IPS-15b (cell line): ENCODE results near the gene PACS1.

Experiments
- H3K27me3 ChIP-seq: one replicate; pipeline ENCODE4 v1.6.1; 2013; ENCODE audit warnings: low read length; ENCODE audit not compliant: control insufficient read depth, insufficient read depth
- H3K36me3 ChIP-seq: one replicate; pipeline ENCODE4 v1.6.1; 2013; ENCODE audit warnings: low read length; ENCODE audit not compliant: control insufficient read depth, insufficient read depth
- H3K4me1 ChIP-seq: one replicate; pipeline ENCODE4 v1.6.1; 2013; ENCODE audit warnings: mild to moderate bottlenecking, low read length; ENCODE audit not compliant: control insufficient read depth, insufficient read depth
- H3K4me3 ChIP-seq: one replicate; pipeline ENCODE4 v1.5.1; 2013; ENCODE audit warnings: low read depth, low read length
- H3K9ac ChIP-seq: one replicate; pipeline ENCODE4 v1.6.1; 2013; ENCODE audit warnings: low read depth, mild to moderate bottlenecking, low read length
- H3K9me3 ChIP-seq: one replicate; pipeline ENCODE4 v1.6.1; 2013; ENCODE audit warnings: mild to moderate bottlenecking, low read length; ENCODE audit not compliant: control insufficient read depth, insufficient read depth

Gene PACS1

GRCh38 chr11:66259225-66259624 is 189.2 kb downstream of the PACS1 start:
- peaks cover 21% of the 10 kb centered on the region for H3K36me3 ChIP-seq
- H3K27me3 ChIP-seq = no peaks in the 10 kb centered on the region
- no peaks in the 10 kb centered on the region for H3K9me3 ChIP-seq
- H3K4me3 ChIP-seq = no peak overlapping the region
- peaks cover 6% of the 10 kb centered on the region for H3K4me1 ChIP-seq
- no peak overlapping the region for H3K9ac ChIP-seq

- Histone ChIP-seq H3K4me1 (peaks cover 6% of the 10 kb centered on the region), H3K36me3 (peaks cover 23% of the 10 kb centered on the region), H3K27me3 (no peaks in the 10 kb centered on the region), H3K9me3 (no peaks in the 10 kb centered on the region), H3K9ac (no peak overlapping the region), H3K4me3 (no peak overlapping the region)
Measured at GRCh38 chr11:66259956-66260355, 189.9 kb downstream of the PACS1 start.

DNA sequence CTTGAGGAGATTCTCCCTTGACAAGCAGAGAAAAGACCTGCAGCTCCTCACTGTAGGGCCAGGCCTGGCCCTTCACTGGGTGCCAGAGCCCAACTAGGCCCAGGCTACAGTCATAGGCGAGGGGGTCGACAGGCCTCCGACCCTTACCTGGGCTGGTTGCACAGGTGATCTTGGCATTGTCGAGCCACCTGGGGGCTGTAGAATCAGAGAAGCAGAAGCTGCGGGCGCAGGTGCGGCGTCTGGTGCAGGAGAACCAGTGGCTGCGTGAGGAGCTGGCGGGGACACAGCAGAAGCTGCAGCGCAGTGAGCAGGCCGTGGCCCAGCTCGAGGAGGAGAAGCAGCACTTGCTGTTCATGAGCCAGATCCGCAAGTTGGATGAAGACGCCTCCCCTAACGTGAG is 191.5 kb downstream of the PACS1 start:
- Histone ChIP-seq H3K27me3 (no peaks in the 10 kb centered on the region), H3K9me3 (no peaks in the 10 kb centered on the region), H3K4me3 (no peak overlapping the region), H3K4me1 (peaks cover 5% of the 10 kb centered on the region), H3K9ac (no peak overlapping the region), H3K36me3 (peaks cover 33% of the 10 kb centered on the region)

DNA sequence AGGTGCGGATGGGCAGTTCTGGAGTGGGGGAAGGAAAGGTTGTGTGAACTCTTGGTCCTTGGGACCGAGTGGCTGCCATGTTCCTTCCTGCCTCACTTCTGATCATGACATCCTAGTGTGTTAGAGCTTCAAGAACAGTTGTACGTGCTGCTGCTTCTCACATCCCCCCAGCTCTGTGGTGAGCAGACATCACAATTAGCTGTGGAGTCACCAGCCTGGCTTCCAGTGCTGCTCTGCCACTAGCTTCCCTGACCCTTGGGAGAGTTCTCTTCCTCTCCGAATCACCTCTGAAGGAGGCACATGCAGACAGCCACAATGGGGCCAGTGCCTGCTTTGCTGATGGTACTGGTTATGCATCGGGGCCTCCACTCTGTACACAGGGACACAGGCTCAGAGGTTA is 192.1 kb downstream of the PACS1 start:
- Histone ChIP-seq H3K9ac (no peak overlapping the region), H3K4me3 (no peak overlapping the region), H3K27me3 (no peaks in the 10 kb centered on the region), H3K4me1 (peaks cover 3% of the 10 kb centered on the region), H3K9me3 (no peaks in the 10 kb centered on the region), H3K36me3 (peaks cover 37% of the 10 kb centered on the region)

GRCh38 chr11:66262696-66263095 is 192.6 kb downstream of the PACS1 start:
- H3K9me3 ChIP-seq = no peaks in the 10 kb centered on the region
- H3K4me3 ChIP-seq = no peak overlapping the region
- H3K4me1 ChIP-seq = peaks cover 3% of the 10 kb centered on the region
- peaks cover 37% of the 10 kb centered on the region for H3K36me3 ChIP-seq
- H3K9ac ChIP-seq = no peak overlapping the region
- H3K27me3 ChIP-seq = no peaks in the 10 kb centered on the region

GRCh38 chr11:66263231-66263630 is 193.2 kb downstream of the PACS1 start:
- no peaks in the 10 kb centered on the region for H3K27me3 ChIP-seq
- H3K4me1 ChIP-seq = peaks cover 3% of the 10 kb centered on the region
- no peaks in the 10 kb centered on the region for H3K9me3 ChIP-seq
- H3K9ac ChIP-seq = no peak overlapping the region
- peaks cover 37% of the 10 kb centered on the region for H3K36me3 ChIP-seq
- no peak overlapping the region for H3K4me3 ChIP-seq

GRCh38 chr11:66263785-66264184 is 193.7 kb downstream of the PACS1 start:
- peaks cover 37% of the 10 kb centered on the region for H3K36me3 ChIP-seq

GRCh38 chr11:66264383-66264782 is 194.3 kb downstream of the PACS1 start:
- H3K9me3 ChIP-seq = no peaks in the 10 kb centered on the region
- H3K4me1 ChIP-seq = no peaks in the 10 kb centered on the region
- no peak overlapping the region for H3K4me3 ChIP-seq
- H3K27me3 ChIP-seq = no peaks in the 10 kb centered on the region
- H3K9ac ChIP-seq = no peak overlapping the region
- H3K36me3 ChIP-seq = peaks cover 37% of the 10 kb centered on the region

More at GRCh38 chr11:66263785-66264184, 193.7 kb downstream of the PACS1 start:
- Histone ChIP-seq H3K4me3 (no peak overlapping the region), H3K4me1 (peaks cover under 1% of the 10 kb centered on the region), H3K27me3 (no peaks in the 10 kb centered on the region), H3K9ac (no peak overlapping the region), H3K9me3 (no peaks in the 10 kb centered on the region)

- peaks cover 33% of the 10 kb centered on the region for H3K36me3 ChIP-seq
Measured at GRCh38 chr11:66264914-66265313, 194.8 kb downstream of the PACS1 start.

DNA sequence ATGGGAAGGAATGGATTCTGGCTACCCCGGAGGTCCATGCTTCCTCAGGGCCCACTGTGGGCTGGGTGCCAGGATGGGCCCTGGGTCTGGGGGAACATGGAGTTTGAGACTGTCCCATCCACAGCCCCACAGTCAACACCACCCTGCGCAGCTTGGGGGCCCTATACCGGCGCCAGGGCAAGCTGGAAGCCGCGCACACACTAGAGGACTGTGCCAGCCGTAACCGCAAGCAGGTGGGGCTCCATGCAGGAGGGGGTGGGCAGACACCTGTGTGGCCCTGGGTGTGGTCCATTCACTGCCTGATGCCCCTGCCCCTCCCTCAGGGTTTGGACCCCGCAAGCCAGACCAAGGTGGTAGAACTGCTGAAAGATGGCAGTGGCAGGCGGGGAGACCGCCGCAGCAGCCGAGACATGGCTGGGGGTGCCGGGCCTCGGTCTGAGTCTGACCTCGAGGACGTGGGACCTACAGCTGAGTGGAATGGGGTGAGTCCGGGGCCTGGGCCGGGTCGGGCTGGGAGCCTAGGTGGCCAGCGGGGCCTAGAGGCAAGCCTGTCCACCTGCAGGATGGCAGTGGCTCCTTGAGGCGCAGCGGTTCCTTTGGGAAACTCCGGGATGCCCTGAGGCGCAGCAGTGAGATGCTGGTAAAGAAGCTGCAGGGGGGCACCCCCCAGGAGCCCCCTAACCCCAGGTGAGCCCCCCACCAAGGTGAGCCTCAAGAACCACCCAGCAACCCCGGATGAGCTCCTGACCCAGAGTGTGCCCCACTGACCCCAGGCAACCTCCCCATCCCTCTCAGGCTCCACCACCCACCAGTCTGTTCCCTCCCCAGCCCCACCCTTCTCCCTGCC is 195.7 kb downstream of the PACS1 start:
- H3K9ac ChIP-seq = no peak overlapping the region
- peaks cover 29% of the 10 kb centered on the region for H3K36me3 ChIP-seq
- no peaks in the 10 kb centered on the region for H3K9me3 ChIP-seq
- no peak overlapping the region for H3K4me3 ChIP-seq
- no peaks in the 10 kb centered on the region for H3K27me3 ChIP-seq
- H3K4me1 ChIP-seq = no peaks in the 10 kb centered on the region

More at GRCh38 chr11:66264914-66265313, 194.8 kb downstream of the PACS1 start:
- Histone ChIP-seq H3K9me3 (no peaks in the 10 kb centered on the region), H3K9ac (no peak overlapping the region), H3K4me1 (no peaks in the 10 kb centered on the region), H3K27me3 (no peaks in the 10 kb centered on the region), H3K4me3 (no peak overlapping the region)

GRCh38 chr11:66266378-66267038 is 196.4 kb downstream of the PACS1 start:
- Histone ChIP-seq H3K9ac (no peak overlapping the region), H3K4me1 (no peaks in the 10 kb centered on the region), H3K9me3 (no peaks in the 10 kb centered on the region), H3K27me3 (no peaks in the 10 kb centered on the region), H3K4me3 (peak overlapping the region; percentile 45), H3K36me3 (peaks cover 29% of the 10 kb centered on the region)

- Histone ChIP-seq H3K4me1 (no peaks in the 10 kb centered on the region), H3K36me3 (peaks cover 28% of the 10 kb centered on the region), H3K9me3 (no peaks in the 10 kb centered on the region), H3K4me3 (peak overlapping the region; percentile 45), H3K9ac (no peak overlapping the region), H3K27me3 (no peaks in the 10 kb centered on the region)
Measured at GRCh38 chr11:66267039-66267378, 196.9 kb downstream of the PACS1 start.
